Ishikawa (cell line): Measurements from ENCODE around the gene LRRC45.
A peak's percentile ranks its signal among the peaks of the same experiment; 100 is the strongest.

Experiments used
- CEBPB ChIP-seq: IDR thresholded peaks from 2 replicates; pipeline ENCODE4 v1.6.1; 2012
- CREB1 ChIP-seq: IDR thresholded peaks from 2 replicates; pipeline ENCODE4 v1.6.1; 2012; ENCODE audit warnings: low read depth
- EGR1 ChIP-seq: IDR thresholded peaks from 2 replicates; pipeline ENCODE4 v1.6.1; 2012
- EP300 ChIP-seq: IDR thresholded peaks from 2 replicates; pipeline ENCODE4 v1.6.1; 2012; ENCODE audit warnings: borderline replicate concordance
- FOXM1 ChIP-seq: IDR thresholded peaks from 2 replicates; pipeline ENCODE4 v1.6.1; 2012; ENCODE audit warnings: low read depth, borderline replicate concordance
- NFIC ChIP-seq: IDR thresholded peaks from 2 replicates; pipeline ENCODE4 v1.6.1; 2012
- RAD21 ChIP-seq: IDR thresholded peaks from 2 replicates; pipeline ENCODE4 v1.6.1; 2012; ENCODE audit warnings: low read depth
- TAF1 ChIP-seq: IDR thresholded peaks from 2 replicates; pipeline ENCODE4 v1.6.1; 2012; ENCODE audit warnings: low read depth, mild to moderate bottlenecking
- TCF12 ChIP-seq: IDR thresholded peaks from 2 replicates; pipeline ENCODE4 v1.6.1; 2012; ENCODE audit warnings: low read depth
- TEAD4 ChIP-seq: IDR thresholded peaks from 2 replicates; pipeline ENCODE4 v1.6.1; 2012
- YY1 ChIP-seq: IDR thresholded peaks from 2 replicates; pipeline ENCODE4 v1.6.1; 2012; ENCODE audit warnings: low read depth
- ZBTB7A ChIP-seq: IDR thresholded peaks from 2 replicates; pipeline ENCODE4 v1.6.1; 2012; ENCODE audit warnings: low read depth
- TF ChIP-seq, protein P1 (sequence below): IDR thresholded peaks from 2 replicates; pipeline ENCODE4 v1.6.1; 2012
- TF ChIP-seq, protein P2 (sequence below): IDR thresholded peaks from 2 replicates; pipeline ENCODE4 v1.6.1; 2012; ENCODE audit warnings: low read depth, mild to moderate bottlenecking
- TF ChIP-seq, protein P3 (sequence below): IDR thresholded peaks from 2 replicates; pipeline ENCODE4 v1.6.1; 2012

The LRRC45 gene

DNA sequence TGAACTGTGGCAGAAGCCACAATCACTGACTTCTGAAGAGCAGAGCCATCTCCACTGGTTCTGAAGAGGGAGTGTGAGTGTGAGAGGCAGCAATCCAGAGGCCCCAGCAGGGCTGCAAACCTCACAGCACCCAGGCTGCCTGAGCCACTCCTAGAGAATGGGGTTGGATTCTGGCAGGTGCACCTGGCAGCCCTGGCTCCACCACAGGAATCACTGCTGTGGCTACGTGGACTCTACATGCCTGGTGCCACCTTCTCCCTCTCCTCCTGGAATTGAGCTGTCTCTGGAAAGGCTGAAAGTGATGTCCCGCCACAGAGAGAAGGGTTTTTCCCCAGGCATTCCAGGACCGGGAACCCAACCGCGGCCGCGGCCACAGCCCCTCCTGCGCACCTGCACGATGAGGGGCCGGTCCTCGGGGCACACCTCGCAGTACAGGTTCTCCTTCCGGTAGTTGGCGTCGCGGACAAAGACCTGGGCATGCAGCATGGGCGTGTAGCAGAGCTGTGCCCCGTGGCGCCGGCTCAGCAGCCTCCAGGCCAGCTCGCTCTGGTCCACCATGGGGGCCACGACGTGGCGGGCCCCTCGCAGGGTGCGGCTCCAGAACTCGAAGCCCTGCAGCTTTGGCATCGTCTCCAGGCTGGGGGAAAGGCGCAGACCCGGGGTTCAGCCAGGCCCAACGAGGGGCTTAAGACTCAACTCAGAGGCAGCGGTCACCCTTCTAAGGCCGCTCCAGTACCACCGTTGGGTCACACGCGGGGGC, 41.5 kb downstream of the LRRC45 start:
- TF ChIP-seq, protein P1, sequence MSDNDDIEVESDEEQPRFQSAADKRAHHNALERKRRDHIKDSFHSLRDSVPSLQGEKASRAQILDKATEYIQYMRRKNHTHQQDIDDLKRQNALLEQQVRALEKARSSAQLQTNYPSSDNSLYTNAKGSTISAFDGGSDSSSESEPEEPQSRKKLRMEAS, result peak; percentile 93
- TF ChIP-seq CREB1, result no peak

DNA sequence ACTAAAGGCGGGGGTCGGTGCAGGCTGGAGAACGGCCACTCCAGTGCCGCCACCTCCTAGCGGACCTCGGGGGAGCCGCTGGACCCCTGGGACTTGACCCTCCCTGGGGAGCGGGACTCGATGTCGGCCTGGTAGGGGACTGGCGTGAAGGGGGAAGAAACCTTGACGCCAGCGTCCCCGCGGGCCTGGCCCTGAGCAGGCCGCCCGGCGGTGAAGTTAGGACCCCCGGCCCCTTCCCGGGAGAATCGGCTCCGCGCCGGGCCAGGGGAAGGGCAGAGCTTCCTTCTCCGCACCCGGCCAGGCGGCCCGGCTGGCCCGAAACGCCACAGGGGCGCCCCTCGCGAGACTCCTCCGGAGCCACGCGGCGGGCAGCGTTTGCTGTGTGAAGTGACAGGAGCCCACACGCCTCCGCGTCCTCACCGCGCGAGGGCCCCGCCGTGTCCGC, 42.1 kb downstream of the LRRC45 start:
- TF ChIP-seq, protein P1, result 0 out of 2 replicates have a peak, but pooled peaks have one; percentile 6
- TF ChIP-seq ZBTB7A (0 out of 2 replicates have a peak, but pooled peaks have one; percentile 33), NFIC (no peak)

DNA sequence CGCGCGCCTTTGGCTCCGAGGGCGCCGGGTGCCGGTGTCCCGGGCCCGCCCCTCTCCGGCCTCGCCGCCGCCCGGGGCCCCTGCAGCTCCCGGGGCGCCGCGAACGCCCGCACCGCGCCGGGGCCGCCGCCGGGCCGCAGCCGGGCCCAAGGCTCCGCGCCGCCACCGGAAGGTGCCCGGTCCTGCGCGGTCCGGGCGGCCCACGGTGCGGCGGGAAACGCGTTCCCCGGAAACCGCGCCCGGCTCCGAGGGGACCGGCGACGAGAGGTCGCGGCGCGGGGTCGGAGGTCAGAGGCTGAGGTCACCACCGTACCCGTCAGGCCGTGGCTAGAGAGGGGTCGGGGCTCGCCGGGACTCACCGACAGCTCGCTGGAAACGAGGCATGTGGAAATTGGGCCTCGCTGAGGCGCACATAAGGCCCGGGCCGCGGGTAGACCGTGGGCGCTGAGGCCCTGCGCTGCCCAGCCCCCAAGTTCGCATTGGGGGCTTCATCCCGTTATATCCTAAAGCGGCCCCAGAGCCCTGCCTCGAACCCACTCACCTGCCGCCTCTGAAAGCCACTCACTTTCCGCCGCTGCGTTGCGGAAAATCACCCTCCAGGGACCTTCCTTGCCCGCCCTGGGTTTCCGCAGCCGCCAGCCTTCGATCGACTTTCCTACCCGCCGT, 42.7 kb downstream of the LRRC45 start, which contains the start of gene DUS1L:
DUS1L (minus strand) TSS at position 167 of the 666 bp plus-strand sequence. CDS start 745 bp downstream, outside the sequence.
- TF ChIP-seq, protein P2, sequence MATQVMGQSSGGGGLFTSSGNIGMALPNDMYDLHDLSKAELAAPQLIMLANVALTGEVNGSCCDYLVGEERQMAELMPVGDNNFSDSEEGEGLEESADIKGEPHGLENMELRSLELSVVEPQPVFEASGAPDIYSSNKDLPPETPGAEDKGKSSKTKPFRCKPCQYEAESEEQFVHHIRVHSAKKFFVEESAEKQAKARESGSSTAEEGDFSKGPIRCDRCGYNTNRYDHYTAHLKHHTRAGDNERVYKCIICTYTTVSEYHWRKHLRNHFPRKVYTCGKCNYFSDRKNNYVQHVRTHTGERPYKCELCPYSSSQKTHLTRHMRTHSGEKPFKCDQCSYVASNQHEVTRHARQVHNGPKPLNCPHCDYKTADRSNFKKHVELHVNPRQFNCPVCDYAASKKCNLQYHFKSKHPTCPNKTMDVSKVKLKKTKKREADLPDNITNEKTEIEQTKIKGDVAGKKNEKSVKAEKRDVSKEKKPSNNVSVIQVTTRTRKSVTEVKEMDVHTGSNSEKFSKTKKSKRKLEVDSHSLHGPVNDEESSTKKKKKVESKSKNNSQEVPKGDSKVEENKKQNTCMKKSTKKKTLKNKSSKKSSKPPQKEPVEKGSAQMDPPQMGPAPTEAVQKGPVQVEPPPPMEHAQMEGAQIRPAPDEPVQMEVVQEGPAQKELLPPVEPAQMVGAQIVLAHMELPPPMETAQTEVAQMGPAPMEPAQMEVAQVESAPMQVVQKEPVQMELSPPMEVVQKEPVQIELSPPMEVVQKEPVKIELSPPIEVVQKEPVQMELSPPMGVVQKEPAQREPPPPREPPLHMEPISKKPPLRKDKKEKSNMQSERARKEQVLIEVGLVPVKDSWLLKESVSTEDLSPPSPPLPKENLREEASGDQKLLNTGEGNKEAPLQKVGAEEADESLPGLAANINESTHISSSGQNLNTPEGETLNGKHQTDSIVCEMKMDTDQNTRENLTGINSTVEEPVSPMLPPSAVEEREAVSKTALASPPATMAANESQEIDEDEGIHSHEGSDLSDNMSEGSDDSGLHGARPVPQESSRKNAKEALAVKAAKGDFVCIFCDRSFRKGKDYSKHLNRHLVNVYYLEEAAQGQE, result 0 out of 2 replicates have a peak, but pooled peaks have one; percentile 12
- TF ChIP-seq TCF12 (no peak), ZBTB7A (0 out of 2 replicates have a peak, but pooled peaks have one; percentile 28), YY1 (peak; percentile 78), CREB1 (no peak), TEAD4 (0 out of 2 replicates have a peak, but pooled peaks have one; percentile 18), CEBPB (no peak), EGR1 (peak; percentile 30; the same call in 1 of the 2 replicates), FOXM1 (no peak), TAF1 (peak; percentile 91)
- TF ChIP-seq, protein P3, sequence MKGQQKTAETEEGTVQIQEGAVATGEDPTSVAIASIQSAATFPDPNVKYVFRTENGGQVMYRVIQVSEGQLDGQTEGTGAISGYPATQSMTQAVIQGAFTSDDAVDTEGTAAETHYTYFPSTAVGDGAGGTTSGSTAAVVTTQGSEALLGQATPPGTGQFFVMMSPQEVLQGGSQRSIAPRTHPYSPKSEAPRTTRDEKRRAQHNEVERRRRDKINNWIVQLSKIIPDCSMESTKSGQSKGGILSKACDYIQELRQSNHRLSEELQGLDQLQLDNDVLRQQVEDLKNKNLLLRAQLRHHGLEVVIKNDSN, result peak; percentile 65
- TF ChIP-seq, protein P1, result peak; percentile 66

DNA sequence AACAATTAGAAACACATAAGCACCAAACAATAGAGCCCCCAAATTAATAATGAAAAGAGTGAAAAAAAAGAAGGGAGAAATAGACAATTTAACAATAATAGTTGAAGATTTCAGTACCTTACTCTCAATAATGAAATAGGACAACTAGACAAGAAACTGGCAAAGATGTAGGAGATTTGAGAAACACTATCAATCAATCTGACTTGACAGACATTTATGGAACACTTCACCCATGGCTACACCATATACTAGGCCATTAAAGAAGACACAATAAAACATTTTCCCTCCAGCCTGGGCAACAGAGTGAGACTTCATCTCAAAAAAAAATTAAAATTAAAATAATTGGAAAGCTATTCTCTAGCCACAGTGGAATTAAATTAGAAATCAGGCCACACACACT, 47.5 kb downstream of the LRRC45 start:
- TF ChIP-seq TEAD4 (no peak), CREB1 (no peak), FOXM1 (no peak), ZBTB7A (no peak)
- TF ChIP-seq, protein P3, result no peak
- TF ChIP-seq, protein P1, result no peak

DNA sequence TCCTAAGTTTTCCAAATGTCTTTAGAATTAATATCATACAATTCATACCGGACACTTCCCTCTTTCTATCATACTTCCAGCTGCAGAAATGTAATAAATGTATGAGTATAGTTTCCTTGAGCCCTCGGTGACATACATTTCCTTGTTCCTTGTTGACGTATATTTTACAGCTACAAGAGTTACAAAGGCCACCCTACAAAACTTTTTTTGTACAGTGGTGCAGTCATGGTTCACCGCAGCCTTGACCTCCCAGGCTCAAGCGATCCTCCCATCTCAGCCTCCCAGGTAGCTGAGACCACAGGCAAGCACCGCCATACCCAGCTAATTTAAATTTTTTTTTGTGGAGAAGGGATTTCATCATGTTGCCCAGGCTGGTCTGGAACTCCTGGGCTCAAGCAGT, 49.7 kb downstream of the LRRC45 start:
- TF ChIP-seq ZBTB7A, result no peak
- TF ChIP-seq YY1, result no peak
- no peak for TF ChIP-seq NFIC
- no peak for TF ChIP-seq RAD21
- no peak for TF ChIP-seq EGR1
- TF ChIP-seq, protein P3, result no peak
- no peak for TF ChIP-seq EP300
- no peak for TF ChIP-seq TEAD4
- no peak for TF ChIP-seq TCF12
- no peak for TF ChIP-seq CEBPB
- no peak for TF ChIP-seq CREB1
- TF ChIP-seq, protein P1, result no peak
- TF ChIP-seq, protein P2, result no peak
- TF ChIP-seq TAF1, result no peak
